GM20000 (cell line): ENCODE data around the gene LRP1.

Experiments
- DNase-seq: peaks from one replicate; pipeline ENCODE4 v3.0.0; 2012; ENCODE audit warnings: low spot score
- CTCF ChIP-seq: IDR thresholded peaks from 2 replicates; pipeline ENCODE4 v1.5.1; 2012; ENCODE audit warnings: mild to moderate bottlenecking, control low read depth; ENCODE audit errors: extremely low read depth, missing control alignments

Gene LRP1

GRCh38 chr12:57258977-57259970 lies 131.0 kb downstream of the LRP1 start:
- no peak for DNase-seq
- TF ChIP-seq CTCF: no peak

- DNase-seq: no peak
- TF ChIP-seq CTCF: no peak
Measured at GRCh38 chr12:57260366-57260765, 132.1 kb downstream of the LRP1 start.

- TF ChIP-seq CTCF: no peak
- DNase-seq: no peak
Measured at GRCh38 chr12:57261428-57261865, 133.2 kb downstream of the LRP1 start.

GRCh38 chr12:57262126-57262822 lies 134.0 kb downstream of the LRP1 start:
- TF ChIP-seq CTCF: no peak
- DNase-seq: no peak
